GM12801 (cell line): ENCODE measurements around the gene XIRP2.

ENCODE experiments used
- CTCF ChIP-seq: IDR thresholded peaks from one replicate; pipeline ENCODE4 v1.5.1; 2011; ENCODE audit warnings: control low read depth; ENCODE audit not compliant: insufficient read length; ENCODE audit errors: extremely low read depth

XIRP2 gene

DNA sequence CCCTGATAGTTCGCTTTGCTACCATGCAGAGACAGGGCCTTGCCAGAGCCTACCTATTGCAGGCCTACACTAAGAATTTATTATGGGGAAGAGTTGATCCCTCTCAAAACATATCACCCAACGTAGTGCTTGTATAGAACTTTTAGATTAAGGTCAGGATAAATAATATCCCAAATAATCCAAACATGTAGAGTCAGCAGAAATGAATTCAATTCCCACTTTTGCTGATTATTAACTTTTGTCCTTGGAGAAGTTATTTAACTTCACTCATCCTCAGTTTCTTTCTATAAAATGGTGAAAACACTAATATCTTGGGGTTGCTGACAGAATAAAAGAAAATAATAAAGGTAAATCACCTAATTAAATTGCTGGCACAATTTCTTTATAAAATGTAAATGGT lies 294.1 kb downstream of the XIRP2 start:
- TF ChIP-seq CTCF, result no peak

DNA sequence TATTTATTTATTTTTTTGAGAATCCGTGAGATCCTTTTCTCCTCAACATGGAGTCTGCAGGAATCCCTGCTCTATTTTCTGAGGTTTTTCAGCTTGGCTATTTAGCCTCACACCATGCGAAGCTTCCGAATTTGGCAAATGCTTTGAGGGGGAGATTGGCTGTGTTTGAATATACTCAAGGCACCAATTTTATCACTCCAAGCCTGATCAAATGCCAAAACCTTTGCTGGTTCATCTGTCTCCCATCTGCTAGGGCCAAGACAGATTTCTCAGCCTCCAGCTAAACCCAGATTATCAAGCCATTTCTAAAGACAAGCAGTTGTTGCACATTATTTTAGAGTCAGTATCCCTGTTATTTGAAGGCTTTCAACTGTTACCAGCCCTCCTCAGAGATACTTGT lies 295.7 kb downstream of the XIRP2 start:
- TF ChIP-seq CTCF, result no peak

DNA sequence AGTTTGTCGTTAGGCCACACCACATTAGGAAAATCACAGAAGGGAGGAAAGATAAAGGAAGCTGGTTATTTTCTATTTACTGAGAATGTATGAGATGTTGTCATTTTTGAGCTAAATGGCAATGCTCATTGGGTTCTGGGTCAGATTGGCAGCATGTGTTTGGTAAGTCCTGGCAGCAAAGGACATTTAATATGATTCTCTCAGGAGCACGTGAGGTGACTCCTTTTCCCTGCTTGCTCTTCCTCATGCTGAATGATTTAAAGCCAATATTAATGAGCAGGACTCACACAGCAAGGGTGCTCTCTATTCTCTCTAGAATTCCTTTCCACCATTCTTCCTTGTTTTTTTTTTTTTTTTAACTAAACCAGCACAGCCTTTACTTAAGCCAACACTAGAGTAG lies 298.2 kb downstream of the XIRP2 start:
- TF ChIP-seq CTCF, result no peak

GRCh38 chr2:167187049-167187727 lies 298.9 kb downstream of the XIRP2 start:
- no peak for TF ChIP-seq CTCF

DNA sequence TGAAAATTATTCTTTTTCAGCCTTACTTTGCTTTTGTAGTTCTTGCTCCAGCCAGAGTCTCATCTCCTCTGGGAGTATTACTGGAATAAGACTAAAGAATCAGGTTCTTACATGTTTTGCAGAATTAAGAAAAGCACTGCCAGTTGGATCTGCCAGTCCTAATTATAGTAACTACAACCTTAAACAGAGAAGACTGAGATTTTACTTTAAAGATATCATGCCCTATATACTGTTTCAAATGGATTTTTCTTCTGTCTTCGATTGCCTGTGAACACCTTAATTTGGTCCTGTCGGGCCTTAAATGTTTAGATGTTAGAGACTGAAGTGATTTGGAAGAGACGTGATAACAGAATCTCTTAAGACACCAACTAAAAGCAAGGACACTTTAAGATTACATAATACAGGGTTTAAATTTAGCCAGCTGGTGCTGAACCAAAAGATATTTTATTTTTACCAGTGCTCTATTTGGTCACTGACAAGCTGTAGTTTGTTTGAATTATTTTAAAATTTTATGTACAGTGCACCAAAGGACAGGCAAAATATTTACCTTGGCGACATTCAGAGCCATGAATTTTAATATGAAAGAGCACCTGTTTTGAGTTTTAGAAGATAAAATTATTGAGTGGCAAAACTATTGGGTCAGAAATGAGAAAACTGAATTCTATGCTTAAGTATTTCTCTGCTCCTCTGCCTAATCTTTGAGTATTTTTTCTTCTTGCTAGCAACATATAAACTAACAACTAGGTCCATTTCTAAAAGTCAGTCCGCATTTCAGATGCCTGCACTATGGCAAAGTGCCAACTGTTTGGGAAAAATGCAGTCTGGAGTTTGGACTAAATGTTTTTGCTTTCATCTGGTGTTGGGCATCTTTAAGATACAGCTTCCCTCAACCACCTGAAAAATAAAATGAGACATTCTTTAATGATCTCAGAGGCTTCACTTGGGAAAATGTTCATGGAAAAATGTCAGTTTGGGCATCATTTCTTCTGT lies 300.0 kb downstream of the XIRP2 start:
- no peak for TF ChIP-seq CTCF

- no peak for TF ChIP-seq CTCF
Observed at GRCh38 chr2:167190053-167190452, 301.8 kb downstream of the XIRP2 start.

GRCh38 chr2:167191588-167191987 lies 303.3 kb downstream of the XIRP2 start:
- TF ChIP-seq CTCF, result no peak
